ENCODE data around the gene TEX2. TPM values are rescaled to one million over a fixed set of nuclear protein-coding genes. Genes with fewer than 3 reads are reported as not detected.

TEX2 gene
- total and polyA plus RNA-seq, 2 of the 13 experiments (the other 11 are each of a cell fraction or from before 2014, with no cell fraction given) = 21.4 to 37.7 TPM

- TF ChIP-seq ARID5B (CRISPR knock-in tag; IDR thresholded peaks at IDR 0.05) = peak; percentile 100
- peak; percentile 86; the same call in 1 of the 2 replicates for TF ChIP-seq BRD4 (CRISPR knock-in tag; IDR thresholded peaks at IDR 0.05)
- TF ChIP-seq, protein P1, sequence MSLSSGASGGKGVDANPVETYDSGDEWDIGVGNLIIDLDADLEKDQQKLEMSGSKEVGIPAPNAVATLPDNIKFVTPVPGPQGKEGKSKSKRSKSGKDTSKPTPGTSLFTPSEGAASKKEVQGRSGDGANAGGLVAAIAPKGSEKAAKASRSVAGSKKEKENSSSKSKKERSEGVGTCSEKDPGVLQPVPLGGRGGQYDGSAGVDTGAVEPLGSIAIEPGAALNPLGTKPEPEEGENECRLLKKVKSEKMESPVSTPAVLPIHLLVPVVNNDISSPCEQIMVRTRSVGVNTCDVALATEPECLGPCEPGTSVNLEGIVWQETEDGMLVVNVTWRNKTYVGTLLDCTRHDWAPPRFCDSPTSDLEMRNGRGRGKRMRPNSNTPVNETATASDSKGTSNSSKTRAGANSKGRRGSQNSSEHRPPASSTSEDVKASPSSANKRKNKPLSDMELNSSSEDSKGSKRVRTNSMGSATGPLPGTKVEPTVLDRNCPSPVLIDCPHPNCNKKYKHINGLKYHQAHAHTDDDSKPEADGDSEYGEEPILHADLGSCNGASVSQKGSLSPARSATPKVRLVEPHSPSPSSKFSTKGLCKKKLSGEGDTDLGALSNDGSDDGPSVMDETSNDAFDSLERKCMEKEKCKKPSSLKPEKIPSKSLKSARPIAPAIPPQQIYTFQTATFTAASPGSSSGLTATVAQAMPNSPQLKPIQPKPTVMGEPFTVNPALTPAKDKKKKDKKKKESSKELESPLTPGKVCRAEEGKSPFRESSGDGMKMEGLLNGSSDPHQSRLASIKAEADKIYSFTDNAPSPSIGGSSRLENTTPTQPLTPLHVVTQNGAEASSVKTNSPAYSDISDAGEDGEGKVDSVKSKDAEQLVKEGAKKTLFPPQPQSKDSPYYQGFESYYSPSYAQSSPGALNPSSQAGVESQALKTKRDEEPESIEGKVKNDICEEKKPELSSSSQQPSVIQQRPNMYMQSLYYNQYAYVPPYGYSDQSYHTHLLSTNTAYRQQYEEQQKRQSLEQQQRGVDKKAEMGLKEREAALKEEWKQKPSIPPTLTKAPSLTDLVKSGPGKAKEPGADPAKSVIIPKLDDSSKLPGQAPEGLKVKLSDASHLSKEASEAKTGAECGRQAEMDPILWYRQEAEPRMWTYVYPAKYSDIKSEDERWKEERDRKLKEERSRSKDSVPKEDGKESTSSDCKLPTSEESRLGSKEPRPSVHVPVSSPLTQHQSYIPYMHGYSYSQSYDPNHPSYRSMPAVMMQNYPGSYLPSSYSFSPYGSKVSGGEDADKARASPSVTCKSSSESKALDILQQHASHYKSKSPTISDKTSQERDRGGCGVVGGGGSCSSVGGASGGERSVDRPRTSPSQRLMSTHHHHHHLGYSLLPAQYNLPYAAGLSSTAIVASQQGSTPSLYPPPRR (CRISPR knock-in tag; IDR thresholded peaks at IDR 0.05; ENCODE audit: borderline replicate concordance) = peak; percentile 96
- no peak for TF ChIP-seq FIP1L1 (IDR thresholded peaks at IDR 0.05; ENCODE audit: borderline replicate concordance, insufficient read depth, low read depth, low read length)
- TF ChIP-seq ZNF383 (CRISPR knock-in tag; IDR thresholded peaks at IDR 0.05; ENCODE audit: borderline replicate concordance) = no peak
- TF ChIP-seq, protein P2, sequence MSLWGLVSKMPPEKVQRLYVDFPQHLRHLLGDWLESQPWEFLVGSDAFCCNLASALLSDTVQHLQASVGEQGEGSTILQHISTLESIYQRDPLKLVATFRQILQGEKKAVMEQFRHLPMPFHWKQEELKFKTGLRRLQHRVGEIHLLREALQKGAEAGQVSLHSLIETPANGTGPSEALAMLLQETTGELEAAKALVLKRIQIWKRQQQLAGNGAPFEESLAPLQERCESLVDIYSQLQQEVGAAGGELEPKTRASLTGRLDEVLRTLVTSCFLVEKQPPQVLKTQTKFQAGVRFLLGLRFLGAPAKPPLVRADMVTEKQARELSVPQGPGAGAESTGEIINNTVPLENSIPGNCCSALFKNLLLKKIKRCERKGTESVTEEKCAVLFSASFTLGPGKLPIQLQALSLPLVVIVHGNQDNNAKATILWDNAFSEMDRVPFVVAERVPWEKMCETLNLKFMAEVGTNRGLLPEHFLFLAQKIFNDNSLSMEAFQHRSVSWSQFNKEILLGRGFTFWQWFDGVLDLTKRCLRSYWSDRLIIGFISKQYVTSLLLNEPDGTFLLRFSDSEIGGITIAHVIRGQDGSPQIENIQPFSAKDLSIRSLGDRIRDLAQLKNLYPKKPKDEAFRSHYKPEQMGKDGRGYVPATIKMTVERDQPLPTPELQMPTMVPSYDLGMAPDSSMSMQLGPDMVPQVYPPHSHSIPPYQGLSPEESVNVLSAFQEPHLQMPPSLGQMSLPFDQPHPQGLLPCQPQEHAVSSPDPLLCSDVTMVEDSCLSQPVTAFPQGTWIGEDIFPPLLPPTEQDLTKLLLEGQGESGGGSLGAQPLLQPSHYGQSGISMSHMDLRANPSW (CRISPR knock-in tag; IDR thresholded peaks at IDR 0.05; ENCODE audit: borderline replicate concordance) = peak; percentile 94; the same call in 1 of the 2 replicates
- TF ChIP-seq, protein P3, sequence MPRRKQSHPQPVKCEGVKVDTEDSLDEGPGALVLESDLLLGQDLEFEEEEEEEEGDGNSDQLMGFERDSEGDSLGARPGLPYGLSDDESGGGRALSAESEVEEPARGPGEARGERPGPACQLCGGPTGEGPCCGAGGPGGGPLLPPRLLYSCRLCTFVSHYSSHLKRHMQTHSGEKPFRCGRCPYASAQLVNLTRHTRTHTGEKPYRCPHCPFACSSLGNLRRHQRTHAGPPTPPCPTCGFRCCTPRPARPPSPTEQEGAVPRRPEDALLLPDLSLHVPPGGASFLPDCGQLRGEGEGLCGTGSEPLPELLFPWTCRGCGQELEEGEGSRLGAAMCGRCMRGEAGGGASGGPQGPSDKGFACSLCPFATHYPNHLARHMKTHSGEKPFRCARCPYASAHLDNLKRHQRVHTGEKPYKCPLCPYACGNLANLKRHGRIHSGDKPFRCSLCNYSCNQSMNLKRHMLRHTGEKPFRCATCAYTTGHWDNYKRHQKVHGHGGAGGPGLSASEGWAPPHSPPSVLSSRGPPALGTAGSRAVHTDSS (CRISPR knock-in tag; conservative IDR thresholded peaks at IDR 0.05) = no peak
- 0 out of 2 replicates have a peak, but pooled peaks have one; percentile 70 for TF ChIP-seq MLXIP (CRISPR knock-in tag; IDR thresholded peaks at IDR 0.05; ENCODE audit: borderline replicate concordance)
- TF ChIP-seq STAG1 (CRISPR knock-in tag; IDR thresholded peaks at IDR 0.05) = peak; percentile 59
- TF ChIP-seq ZNF317 (CRISPR knock-in tag; IDR thresholded peaks at IDR 0.05) = 0 out of 2 replicates have a peak, but pooled peaks have one; percentile 43
Measured at GRCh38 chr17:64150237-64151015, 112.6 kb downstream of the TEX2 start (continued).

Measured in HepG2 (cell line).